BJ (cell line): ENCODE measurements around the gene FBXO42. TPM values are rescaled to one million over a fixed set of nuclear protein-coding genes. Genes with fewer than 3 reads are reported as not detected.

Source experiments
- CTCF ChIA-PET: fragments of 350-600 bp; formaldehyde crosslinking; extraction: SDS; loops from one replicate; lab custom pipeline; 2021; ENCODE audit warnings: antibody characterized with exemption, inconsistent platforms; lab: Yijun Ruan, JAX
- POLR2A ChIA-PET: fragments of 300-600 bp; sonication (Branson Sonifier 250); formaldehyde crosslinking; extraction: SDS; loops from one replicate; lab custom pipeline; 2021; ENCODE audit warnings: antibody characterized with exemption; lab: Charles Lee
- DNase-seq: peaks from one replicate; pipeline ENCODE4 v3.0.0-alpha.2; 2011; ENCODE audit warnings: low read depth
- H3K27me3 ChIP-seq: 2 replicates; pipeline ENCODE4 v1.6.0; 2011; ENCODE audit warnings: low read length; ENCODE audit not compliant: control insufficient read depth, insufficient read depth
- H3K36me3 ChIP-seq: 2 replicates; pipeline ENCODE4 v1.5.1; 2011; ENCODE audit warnings: low read length; ENCODE audit not compliant: control insufficient read depth, insufficient read depth
- H3K4me3 ChIP-seq: 2 replicates; pipeline ENCODE4 v1.5.1; 2011; ENCODE audit warnings: low read depth, mild to moderate bottlenecking, control low read depth, low read length
- CTCF ChIP-seq: IDR thresholded peaks from 2 replicates; pipeline ENCODE4 v1.5.1; 2011; ENCODE audit warnings: low read depth, mild to moderate bottlenecking, control low read depth, inconsistent platforms, low read length, moderate library complexity; ENCODE audit not compliant: insufficient read depth
- polyA plus RNA-seq: library from polyadenylated mRNA; depleted of rRNA; stranded (reverse); fragments of >200 nt; gene quantifications from 2 replicates; pipeline ENCODE4 v1.2.3, GENCODE V29; 2011

The FBXO42 gene
- polyA plus RNA-seq, 1 experiment = 31.7 TPM

DNA sequence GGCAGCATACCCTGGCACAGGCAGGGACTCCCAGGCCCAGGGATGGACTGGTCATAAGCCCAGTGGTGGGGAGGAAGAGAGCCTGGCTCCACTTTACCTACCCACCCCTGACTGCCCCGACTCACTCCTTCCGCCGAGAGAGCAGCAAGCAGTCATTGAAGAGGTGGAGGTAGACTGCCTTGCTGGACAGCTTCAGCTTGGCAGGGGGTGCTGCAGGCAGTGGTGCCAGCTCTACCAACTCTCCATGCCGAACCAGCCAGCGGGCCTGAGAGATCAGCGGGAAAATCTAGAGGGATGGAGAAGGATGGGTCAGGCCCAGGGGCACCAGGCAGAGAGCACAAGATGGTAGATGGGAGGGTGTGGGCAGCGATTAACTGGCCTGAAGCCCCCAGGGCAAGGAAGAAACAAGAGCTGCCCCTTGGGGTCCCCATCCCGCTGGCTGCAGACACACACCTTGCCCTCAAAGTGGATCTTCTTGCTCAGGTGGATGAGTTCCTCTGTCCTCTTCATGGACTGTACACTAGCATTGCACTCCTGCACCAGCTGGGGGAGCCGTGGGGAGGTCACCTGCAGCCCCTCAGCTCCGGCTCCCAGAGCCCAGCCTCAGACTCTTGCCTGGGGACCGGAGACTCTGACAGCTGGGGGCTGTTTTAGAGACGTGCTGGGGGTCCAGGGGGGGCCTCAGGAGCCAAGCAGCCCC lies 147.5 kb downstream of the FBXO42 start:
- ChIA-PET CTCF (interaction anchor here (0.7 to 2.6 kb wide), 10 partner anchors 10 to 413 kb away, joined by 3 to 13 read pairs (median 3); no protein-coding TSS in a partner anchor), POLR2A (no interaction called here)
- Histone ChIP-seq H3K4me3 (no peak overlapping the region), H3K27me3 (no peaks in the 10 kb centered on the region), H3K36me3 (peaks cover 8% of the 10 kb centered on the region)
- peak; percentile 45 for TF ChIP-seq CTCF
- DNase-seq = no peak

GRCh38 chr1:16204216-16204615 lies 148.1 kb downstream of the FBXO42 start:
- Histone ChIP-seq H3K36me3 (peaks cover 8% of the 10 kb centered on the region), H3K4me3 (no peak overlapping the region), H3K27me3 (no peaks in the 10 kb centered on the region)
- CTCF ChIA-PET = interaction anchor here (0.7 to 2.6 kb wide), 10 partner anchors 14 to 412 kb away, joined by 3 to 13 read pairs (median 4); partner anchors contain the start of gene FAM131C
- POLR2A ChIA-PET = no interaction called here
- no peak for DNase-seq
- no peak for TF ChIP-seq CTCF

DNA sequence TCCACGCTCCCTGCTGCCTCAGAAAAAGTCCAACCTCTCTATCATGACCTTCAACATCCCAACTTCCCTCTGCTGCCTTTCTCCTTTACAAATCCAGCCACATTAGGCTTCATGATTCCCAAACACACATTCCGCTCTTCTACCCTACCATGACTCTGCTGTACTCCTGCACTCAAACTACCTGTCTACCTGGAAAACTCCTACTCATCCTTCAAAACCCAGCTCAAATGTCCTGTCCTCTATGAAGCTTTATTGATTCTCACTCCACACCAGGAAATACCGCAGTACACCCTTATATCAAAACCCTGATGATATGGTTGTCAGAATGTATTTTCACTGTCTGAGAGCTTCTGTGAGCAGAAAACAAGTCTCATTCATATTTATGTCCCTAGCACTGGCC lies 148.7 kb downstream of the FBXO42 start:
- CTCF ChIA-PET = interaction anchor here (1.1 to 2.6 kb wide), 6 partner anchors 41 to 411 kb away, joined by 3 to 13 read pairs (median 4); partner anchors contain the start of gene FAM131C

DNA sequence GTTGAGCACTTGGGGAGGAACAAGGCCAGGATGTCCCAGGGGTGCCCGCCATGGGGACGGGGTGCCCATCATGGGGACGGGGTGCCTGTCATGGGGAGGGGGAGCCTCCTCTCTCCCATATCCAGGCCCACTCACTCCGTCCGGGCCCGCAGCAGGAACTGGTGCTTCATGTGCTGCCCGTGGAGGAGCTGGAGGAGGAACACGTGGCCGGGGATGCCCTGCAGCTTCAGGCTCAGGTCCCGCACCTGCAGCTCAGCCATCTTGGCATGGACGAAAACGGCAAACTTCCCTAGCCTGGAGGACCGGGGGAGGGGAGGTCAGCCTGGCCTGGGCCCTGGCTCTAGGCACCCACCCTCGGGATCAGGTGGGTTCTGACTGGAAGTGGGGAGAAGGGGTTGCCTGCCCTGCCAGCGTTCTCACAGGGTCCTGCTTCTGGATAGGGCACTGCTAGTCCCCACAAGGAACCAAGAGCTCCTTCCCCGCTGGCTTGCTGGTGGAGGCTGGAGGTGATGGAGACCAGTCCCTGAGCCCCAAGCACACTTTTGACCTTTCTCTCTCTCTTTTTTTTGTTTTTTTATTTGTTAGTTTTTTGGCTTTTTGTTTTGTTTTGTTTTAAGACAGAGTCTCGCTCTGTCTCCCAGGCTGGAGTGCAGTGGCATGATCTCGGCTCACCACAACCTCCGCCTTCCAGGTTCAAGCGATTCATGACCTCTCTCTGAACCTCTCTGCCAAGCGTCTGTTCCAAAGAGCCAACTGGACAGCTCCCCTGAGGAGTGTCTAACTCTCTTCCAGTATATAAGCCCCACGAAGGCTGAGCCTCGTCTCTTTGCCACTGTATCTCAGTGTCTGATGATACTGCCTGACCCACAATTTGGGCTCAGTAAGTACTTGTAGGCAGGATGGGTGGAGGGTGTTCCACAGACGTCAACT lies 149.7 kb downstream of the FBXO42 start:
- CTCF ChIA-PET = interaction anchor here (1.1 to 4.2 kb wide), 5 partner anchors 42 to 162 kb away, joined by 4 to 28 read pairs (median 6); partner anchors contain the start of gene FAM131C
- no peak for DNase-seq
- POLR2A ChIA-PET = no interaction called here
- no peaks in the 10 kb centered on the region for H3K27me3 ChIP-seq
- H3K36me3 ChIP-seq = peaks cover 8% of the 10 kb centered on the region
- TF ChIP-seq CTCF = no peak
- no peak overlapping the region for H3K4me3 ChIP-seq

More for the DNA sequence above, 148.7 kb downstream of the FBXO42 start:
- Histone ChIP-seq H3K27me3 (no peaks in the 10 kb centered on the region), H3K4me3 (no peak overlapping the region), H3K36me3 (peaks cover 8% of the 10 kb centered on the region)
- DNase-seq = no peak
- TF ChIP-seq CTCF = no peak
- POLR2A ChIA-PET = no interaction called here
